Measurements from ENCODE around the gene CASQ2.

GRCh38 chr1:115761601-115762302, 6.8 kb downstream of the CASQ2 start:
- no peak for TF ChIP-seq CTCF (IDR thresholded peaks at IDR 0.05)
- no peak for TF ChIP-seq POLR2A (IDR thresholded peaks at IDR 0.05)

Measured in testis (tissue), 2 donors.